Measurements from ENCODE around the gene ARFIP1.

The ARFIP1 gene

GRCh38 chr4:152951348-152951747, 171.6 kb downstream of the ARFIP1 start:
- no peak overlapping the region for H3K4me3 ChIP-seq (ENCODE audit: low read depth, low read length)
- DNase-seq (ENCODE audit: low read depth), result no peak
- TF ChIP-seq CTCF (IDR thresholded peaks at IDR 0.05; ENCODE audit: insufficient read depth, low read depth, low read length, missing control alignments), result no peak

GRCh38 chr4:152953514-152953913, 173.8 kb downstream of the ARFIP1 start:
- DNase-seq (ENCODE audit: low read depth), result no peak
- no peak overlapping the region for H3K4me3 ChIP-seq (ENCODE audit: low read depth, low read length)
- no peak for TF ChIP-seq CTCF (IDR thresholded peaks at IDR 0.05; ENCODE audit: insufficient read depth, low read depth, low read length, missing control alignments)

GRCh38 chr4:152954741-152955140, 175.0 kb downstream of the ARFIP1 start:
- H3K4me3 ChIP-seq (ENCODE audit: low read depth, low read length), result no peak overlapping the region
- no peak for TF ChIP-seq CTCF (IDR thresholded peaks at IDR 0.05; ENCODE audit: insufficient read depth, low read depth, low read length, missing control alignments)
- no peak for DNase-seq (ENCODE audit: low read depth)

GRCh38 chr4:152956147-152956546, 176.4 kb downstream of the ARFIP1 start:
- no peak overlapping the region for H3K4me3 ChIP-seq (ENCODE audit: low read depth, low read length)
- no peak for TF ChIP-seq CTCF (IDR thresholded peaks at IDR 0.05; ENCODE audit: insufficient read depth, low read depth, low read length, missing control alignments)
- no peak for DNase-seq (ENCODE audit: low read depth)

GRCh38 chr4:152956650-152957436, 177.1 kb downstream of the ARFIP1 start:
- no peak overlapping the region for H3K4me3 ChIP-seq (ENCODE audit: low read depth, low read length)
- no peak for TF ChIP-seq CTCF (IDR thresholded peaks at IDR 0.05; ENCODE audit: insufficient read depth, low read depth, low read length, missing control alignments)
- no peak for DNase-seq (ENCODE audit: low read depth)

GRCh38 chr4:152957437-152958171, 177.8 kb downstream of the ARFIP1 start:
- H3K4me3 ChIP-seq (ENCODE audit: low read depth, low read length), result no peak overlapping the region
- no peak for DNase-seq (ENCODE audit: low read depth)
- TF ChIP-seq CTCF (IDR thresholded peaks at IDR 0.05; ENCODE audit: insufficient read depth, low read depth, low read length, missing control alignments), result no peak

All from GM12865 (cell line).